ENCODE results near the gene LHX8. TPM values are rescaled to one million over a fixed set of nuclear protein-coding genes. Genes with fewer than 3 reads are reported as not detected.

Gene LHX8
- total RNA-seq, 4 donors from 2014 or later: 0.23 to 1.3 TPM; not detected in 2

DNA sequence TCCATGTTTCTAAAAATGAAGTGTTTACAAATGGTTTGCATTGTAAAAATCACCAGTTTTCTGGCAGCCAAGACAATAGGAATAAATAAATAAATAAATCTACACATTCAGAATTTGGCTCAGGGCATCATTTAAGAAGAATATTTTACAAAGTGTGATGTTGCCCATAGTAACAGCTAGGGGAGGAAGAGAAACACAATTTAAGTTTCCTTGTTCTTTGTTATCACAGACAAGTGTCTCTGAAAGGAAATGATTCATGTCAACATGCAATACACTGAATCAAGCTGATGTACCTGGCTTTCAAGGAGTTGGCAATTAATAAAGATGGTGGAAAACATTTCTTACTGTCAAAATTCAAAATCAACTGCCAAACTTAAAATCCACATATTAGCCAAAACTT is 74.7 kb downstream of the LHX8 start:
- H3K4me1 ChIP-seq: no peaks in the 10 kb centered on the region
- intact Hi-C loops (cut with DNase I): loop anchor here (5.0 kb wide), 1 partner anchor 442 kb away; no protein-coding TSS in a partner anchor
- no peak overlapping the region for H3K27ac ChIP-seq
- no peak overlapping the region for H3K4me3 ChIP-seq
- DNase-seq: no peak
- no peaks in the 10 kb centered on the region for H3K27me3 ChIP-seq
- H3K36me3 ChIP-seq: no peaks in the 10 kb centered on the region
- H3K9me3 ChIP-seq: no peaks in the 10 kb centered on the region
- TF ChIP-seq, protein P1, sequence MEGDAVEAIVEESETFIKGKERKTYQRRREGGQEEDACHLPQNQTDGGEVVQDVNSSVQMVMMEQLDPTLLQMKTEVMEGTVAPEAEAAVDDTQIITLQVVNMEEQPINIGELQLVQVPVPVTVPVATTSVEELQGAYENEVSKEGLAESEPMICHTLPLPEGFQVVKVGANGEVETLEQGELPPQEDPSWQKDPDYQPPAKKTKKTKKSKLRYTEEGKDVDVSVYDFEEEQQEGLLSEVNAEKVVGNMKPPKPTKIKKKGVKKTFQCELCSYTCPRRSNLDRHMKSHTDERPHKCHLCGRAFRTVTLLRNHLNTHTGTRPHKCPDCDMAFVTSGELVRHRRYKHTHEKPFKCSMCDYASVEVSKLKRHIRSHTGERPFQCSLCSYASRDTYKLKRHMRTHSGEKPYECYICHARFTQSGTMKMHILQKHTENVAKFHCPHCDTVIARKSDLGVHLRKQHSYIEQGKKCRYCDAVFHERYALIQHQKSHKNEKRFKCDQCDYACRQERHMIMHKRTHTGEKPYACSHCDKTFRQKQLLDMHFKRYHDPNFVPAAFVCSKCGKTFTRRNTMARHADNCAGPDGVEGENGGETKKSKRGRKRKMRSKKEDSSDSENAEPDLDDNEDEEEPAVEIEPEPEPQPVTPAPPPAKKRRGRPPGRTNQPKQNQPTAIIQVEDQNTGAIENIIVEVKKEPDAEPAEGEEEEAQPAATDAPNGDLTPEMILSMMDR (IDR thresholded peaks at IDR 0.05): no peak
- TF ChIP-seq POLR2A (IDR thresholded peaks at IDR 0.05): no peak

Small RNA genes within 50 kb of the gene (small RNA-seq; reads per million reads assigned to genes)
- gene RNU6-622P: 0 reads per million in 4 donors
